HTR-8/SVneo (cell line): ENCODE data around the gene RRH.
A peak's percentile ranks its signal among the peaks of the same experiment; 100 is the strongest.
"Not testable (repeated sequence)": the region's sequence is repeated elsewhere in the genome, so short reads cannot be mapped to it uniquely, and the experiment has no call there.

Experiments used
- DNase-seq: peaks from one replicate; pipeline ENCODE4 v3.0.0; 2011; ENCODE audit warnings: low spot score, mixed read lengths; ENCODE audit not compliant: insufficient read length
- FAIRE-seq: peaks from 2 replicates; lab custom pipeline; 2011; peaks lifted over from hg19 to GRCh38; lab: Jason Lieb, UNC

The RRH gene

GRCh38 chr4:109827672-109828071 is at the start of gene RRH:
Gene RRH, plus strand, starts transcription at chr4:109827972. Its CDS starts 56 bp downstream, at chr4:109828028.
- FAIRE-seq (no peak), DNase-seq (no peak)

GRCh38 chr4:109782092-109782491 is 45.7 kb upstream of the RRH start:
- not testable (repeated sequence) for FAIRE-seq, DNase-seq

- no peak for DNase-seq
- no peak for FAIRE-seq
These were observed 40.9 kb upstream of the RRH start for GRCh38 chr4:109786846-109787245.

- DNase-seq (no peak), FAIRE-seq (no peak)
These were observed 40.0 kb upstream of the RRH start for GRCh38 chr4:109787807-109788206.

- DNase-seq, result no peak
- no peak for FAIRE-seq
These were observed 32.7 kb upstream of the RRH start for GRCh38 chr4:109795059-109795458.

- FAIRE-seq (no peak), DNase-seq (no peak)
These were observed 28.9 kb upstream of the RRH start for GRCh38 chr4:109798866-109799265.

GRCh38 chr4:109801099-109801789 is 26.5 kb upstream of the RRH start:
- FAIRE-seq, result no peak
- DNase-seq, result no peak

GRCh38 chr4:109801895-109802319 is 25.9 kb upstream of the RRH start, which contains the start of gene CFI:
Gene CFI, minus strand, starts transcription at chr4:109801999. Its CDS starts 28 bp downstream, at chr4:109801971.
- no peak for FAIRE-seq
- peak; percentile 41 for DNase-seq

GRCh38 chr4:109803924-109804571 is 23.7 kb upstream of the RRH start:
- peak; percentile 50 for DNase-seq
- FAIRE-seq, result peak; percentile 28

- FAIRE-seq, result no peak
- DNase-seq, result no peak
These were observed 18.1 kb upstream of the RRH start for GRCh38 chr4:109809655-109810054.

GRCh38 chr4:109810552-109811387 is 17.0 kb upstream of the RRH start:
- DNase-seq, result no peak
- FAIRE-seq, result peak; percentile 4

GRCh38 chr4:109811707-109812106 is 16.1 kb upstream of the RRH start:
- DNase-seq (peak; percentile 2), FAIRE-seq (no peak)

GRCh38 chr4:109815151-109816081 is 12.4 kb upstream of the RRH start, which contains the start of gene GAR1:
Gene GAR1, plus strand, starts transcription at chr4:109815762. Its CDS starts 403 bp downstream, at chr4:109816165.
- FAIRE-seq (peak; percentile 99), DNase-seq (peak; percentile 95)

GRCh38 chr4:109816082-109816442 is 11.7 kb upstream of the RRH start:
- FAIRE-seq (no peak), DNase-seq (peak; percentile 2)

GRCh38 chr4:109816894-109817293 is 10.9 kb upstream of the RRH start:
- FAIRE-seq, result no peak
- no peak for DNase-seq

GRCh38 chr4:109818268-109818667 is 9.5 kb upstream of the RRH start:
- no peak for FAIRE-seq
- no peak for DNase-seq

GRCh38 chr4:109820563-109820962 is 7.2 kb upstream of the RRH start:
- DNase-seq, result no peak
- FAIRE-seq, result no peak

- FAIRE-seq (no peak), DNase-seq (no peak)
These were observed 6.6 kb upstream of the RRH start for GRCh38 chr4:109821185-109821584.

- FAIRE-seq, result no peak
These were observed 1.1 kb upstream of the RRH start for GRCh38 chr4:109826719-109827118.

GRCh38 chr4:109833756-109834155 is 6.0 kb downstream of the RRH start:
- no peak for FAIRE-seq
- DNase-seq, result no peak

More at GRCh38 chr4:109826719-109827118, 1.1 kb upstream of the RRH start:
- no peak for DNase-seq
